AG08395 (cell line): ENCODE measurements around the gene TPMT.

Experiments
- DNase-seq: peaks from one replicate; pipeline ENCODE4 v3.0.0; 2012; ENCODE audit warnings: mixed read lengths, low spot score

The TPMT gene

DNA sequence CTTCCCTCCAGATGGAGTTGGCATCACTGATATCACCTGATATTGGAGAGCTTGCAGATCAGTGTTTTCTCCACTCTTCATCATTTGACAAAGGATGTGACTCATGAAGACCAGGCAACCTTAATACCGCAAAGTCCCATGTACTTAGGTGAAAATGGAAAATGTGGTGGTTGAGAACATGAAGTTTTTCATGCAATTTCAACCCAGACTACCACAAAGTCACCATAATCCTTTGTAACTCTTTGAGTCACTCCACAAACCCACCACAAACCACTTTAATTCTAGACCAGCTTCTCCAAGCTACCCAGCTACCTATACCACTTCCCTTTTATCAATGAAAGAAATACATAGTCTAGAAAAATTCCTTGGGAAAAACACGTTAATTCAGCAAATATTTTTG is 39.5 kb downstream of the TPMT start:
- DNase-seq, result no peak

DNA sequence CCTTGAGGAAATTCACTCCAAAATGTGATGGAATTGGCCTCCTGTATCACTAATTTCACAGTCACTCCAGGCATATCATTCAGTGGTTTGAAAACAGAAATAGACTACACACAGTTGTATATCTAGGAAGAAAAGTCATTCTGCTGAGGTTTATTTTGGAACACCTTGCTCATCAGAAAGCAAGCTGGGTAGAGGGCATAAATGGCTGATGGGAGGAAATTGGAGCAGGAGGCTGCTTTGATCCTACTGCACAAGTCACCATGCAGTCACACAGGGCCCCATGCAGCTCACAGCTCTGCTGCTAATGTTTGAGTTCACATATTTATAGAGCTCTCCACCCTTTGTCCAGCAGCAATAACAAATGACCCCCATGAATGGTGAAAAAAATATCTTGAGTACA is 44.7 kb downstream of the TPMT start:
- peak; percentile 9 for DNase-seq

DNA sequence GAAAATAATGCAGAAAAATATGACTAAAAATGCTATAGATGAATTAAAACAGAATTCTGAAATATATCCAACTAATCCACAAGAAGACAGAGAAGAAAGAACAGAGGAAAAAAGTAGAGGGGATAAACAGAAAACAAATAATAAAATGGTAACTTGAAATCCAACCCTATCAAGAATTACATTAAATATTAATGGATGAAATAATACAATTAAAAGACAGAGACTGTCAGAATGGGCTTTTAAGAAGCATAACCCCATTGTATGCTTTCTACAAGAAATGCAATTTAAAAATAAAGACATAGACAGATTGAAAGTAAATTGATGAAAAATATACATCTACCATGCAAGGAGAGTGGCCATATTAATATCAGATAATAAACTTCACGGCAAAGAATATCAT is 47.8 kb downstream of the TPMT start:
- DNase-seq, result no peak

DNA sequence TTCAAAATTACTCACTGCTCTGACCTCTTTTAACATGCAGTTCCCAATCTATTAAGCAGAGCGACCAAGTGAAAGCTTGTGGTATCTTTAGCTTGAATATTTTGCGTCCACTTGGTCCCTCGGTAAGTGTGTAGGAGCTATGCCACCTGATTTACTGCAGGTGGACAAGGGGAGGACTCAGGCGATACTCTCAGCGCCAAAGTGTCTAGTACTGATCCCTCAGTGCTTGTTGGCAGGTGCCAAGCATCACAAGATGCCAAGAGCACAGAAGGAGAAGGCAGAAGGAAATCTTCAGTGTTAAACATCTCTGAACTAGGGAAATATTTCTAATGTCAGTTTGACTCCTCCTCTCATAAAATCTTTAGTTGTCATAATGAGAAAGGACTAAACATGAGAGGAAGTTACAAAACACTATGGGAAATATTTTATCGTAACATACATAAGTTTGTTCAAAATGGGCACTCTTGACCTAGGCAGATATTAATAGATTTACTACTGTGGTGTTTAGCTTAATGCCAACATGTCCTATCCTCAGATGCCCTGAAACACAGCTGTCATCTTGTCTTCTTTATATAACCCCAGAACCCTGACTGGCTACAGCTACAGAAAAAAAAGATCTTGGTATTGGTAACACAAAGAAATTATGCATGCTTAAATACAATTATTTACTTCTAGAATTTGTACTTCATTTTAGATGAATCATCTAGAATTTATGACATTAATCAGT is 51.9 kb downstream of the TPMT start:
- no peak for DNase-seq

DNA sequence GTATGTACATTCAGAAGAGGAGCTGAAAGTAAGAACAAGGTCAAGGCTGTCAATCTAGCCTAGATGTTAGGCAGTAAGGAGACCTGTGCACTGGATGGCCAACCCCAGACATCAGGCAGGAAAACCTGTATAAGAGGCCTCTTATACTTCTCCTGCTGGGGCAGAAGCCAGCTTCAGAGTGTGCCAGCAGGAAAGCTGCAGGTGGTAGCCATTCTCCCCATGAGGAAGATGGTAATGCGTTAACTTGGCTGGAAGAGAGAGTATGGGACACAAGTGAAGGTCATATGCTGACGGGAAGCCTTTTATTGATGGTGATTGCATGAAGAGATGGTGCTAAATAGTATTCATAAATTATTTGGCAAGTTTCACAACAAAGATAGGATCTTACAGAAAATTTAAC is 53.0 kb downstream of the TPMT start:
- no peak for DNase-seq

DNA sequence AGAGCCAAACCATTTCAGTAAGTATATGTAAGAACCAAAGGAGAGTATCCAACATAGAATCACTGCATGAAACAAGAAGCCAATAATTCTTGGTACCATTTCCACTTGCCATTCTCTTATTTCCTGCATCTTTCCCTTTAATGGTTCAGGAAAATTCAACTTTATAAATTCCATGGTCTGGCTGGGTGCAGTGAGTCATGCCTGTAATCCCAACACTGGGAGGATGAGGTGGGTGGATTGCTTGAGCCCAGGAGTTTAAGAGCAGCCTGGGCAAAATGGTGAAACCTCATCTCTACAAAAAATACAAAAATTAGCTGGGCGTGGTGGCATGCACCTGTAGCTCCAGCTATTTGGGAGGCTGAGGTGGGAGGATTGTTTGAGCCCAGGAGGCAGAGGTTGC is 53.6 kb downstream of the TPMT start:
- peak; percentile 26 for DNase-seq

DNA sequence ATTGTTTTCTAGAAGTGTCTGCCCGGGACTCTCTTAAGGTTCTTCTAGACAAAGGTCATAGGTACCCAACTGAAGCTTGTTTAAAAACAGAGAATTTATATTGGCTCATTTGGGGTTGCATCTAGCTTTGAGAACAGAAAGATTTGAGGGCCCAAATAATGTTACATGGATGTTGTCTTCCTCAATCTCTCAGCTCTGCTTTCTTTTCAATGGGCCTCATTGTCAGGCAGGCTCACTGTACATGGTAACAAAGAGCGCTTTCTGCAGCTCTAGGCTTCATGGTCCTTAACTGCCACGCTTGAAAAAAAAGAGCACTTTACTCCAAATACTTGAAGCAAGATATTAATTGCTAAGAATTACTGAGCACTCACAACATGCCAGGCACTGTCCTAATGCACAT is 54.6 kb downstream of the TPMT start:
- no peak for DNase-seq

DNA sequence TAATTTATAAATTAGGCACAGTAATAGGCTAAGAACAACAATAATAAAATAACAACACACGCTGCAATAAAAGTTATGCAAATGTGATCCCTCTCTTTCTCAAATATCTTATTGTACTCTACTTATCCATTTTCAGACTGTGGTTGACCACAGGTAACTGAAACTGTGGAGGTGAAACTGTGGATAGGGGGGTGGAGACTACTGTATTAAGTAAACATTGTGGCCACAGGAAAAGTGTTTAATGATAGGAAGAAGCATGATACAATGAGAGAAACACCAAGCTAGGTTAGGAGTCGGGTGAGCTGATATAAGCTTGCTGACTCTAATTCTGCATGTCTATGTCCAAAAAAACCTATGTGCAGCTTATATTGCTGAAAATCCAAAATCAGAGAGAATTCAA is 55.4 kb downstream of the TPMT start:
- DNase-seq, result no peak

DNA sequence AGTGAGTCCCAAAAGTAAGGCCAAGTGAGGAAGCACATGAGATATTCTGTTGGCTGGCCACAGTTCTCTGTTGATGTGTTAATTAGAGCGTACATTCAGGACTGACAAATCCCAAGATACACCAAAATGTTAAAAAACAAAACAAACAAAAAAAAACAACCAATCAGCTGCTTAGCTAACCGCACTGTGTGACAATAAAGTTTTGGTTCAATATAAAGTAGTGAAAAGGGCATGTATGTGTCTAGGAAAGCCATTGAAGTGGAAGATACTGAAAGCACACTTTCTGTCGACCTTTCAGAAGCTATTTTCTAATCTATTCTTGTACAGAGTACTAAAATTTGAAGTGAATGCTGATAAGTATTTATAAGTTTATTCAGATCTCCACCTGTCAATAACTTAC is 58.5 kb downstream of the TPMT start:
- DNase-seq, result no peak

DNA sequence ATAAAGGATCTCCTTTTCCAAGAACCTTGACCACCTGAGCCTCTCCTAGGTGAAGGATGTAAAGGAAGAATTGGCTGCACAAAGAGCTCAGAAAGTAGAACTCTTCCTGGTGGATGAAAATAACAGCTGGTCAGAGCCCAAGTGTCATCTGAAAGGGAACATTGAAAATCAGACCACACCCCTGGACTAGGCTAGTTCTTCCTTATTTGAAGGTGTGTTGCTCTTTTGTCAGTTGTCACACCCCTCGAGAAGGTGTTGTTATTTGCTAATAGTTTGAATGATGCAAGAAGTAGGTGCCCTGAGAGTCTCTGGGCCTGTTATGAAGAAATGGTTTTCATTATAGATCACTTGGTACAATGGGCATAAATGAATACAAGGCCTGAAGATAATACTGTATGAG is 63.5 kb downstream of the TPMT start:
- DNase-seq, result no peak

DNA sequence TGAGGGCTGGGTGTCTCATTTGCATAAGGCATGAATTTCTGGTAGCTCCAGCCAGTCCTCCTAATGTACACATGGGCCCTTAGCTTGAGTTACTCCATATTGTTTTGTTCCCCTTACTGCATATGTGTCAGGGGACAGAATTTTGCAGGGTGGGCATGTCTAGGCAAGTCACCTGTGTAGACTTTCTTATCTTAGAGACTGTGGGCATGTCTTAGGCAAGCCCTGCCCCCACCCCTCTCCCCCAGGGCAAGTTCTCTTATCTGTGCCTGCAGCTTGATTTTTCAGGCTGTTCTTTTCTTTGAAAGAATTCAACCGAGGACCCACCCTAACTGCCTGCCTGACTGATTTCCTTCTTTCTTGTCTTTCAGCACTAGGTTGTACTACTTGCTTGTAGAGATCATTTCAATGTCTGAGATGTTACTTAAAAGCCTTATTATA is 64.5 kb downstream of the TPMT start:
- DNase-seq, result no peak

DNA sequence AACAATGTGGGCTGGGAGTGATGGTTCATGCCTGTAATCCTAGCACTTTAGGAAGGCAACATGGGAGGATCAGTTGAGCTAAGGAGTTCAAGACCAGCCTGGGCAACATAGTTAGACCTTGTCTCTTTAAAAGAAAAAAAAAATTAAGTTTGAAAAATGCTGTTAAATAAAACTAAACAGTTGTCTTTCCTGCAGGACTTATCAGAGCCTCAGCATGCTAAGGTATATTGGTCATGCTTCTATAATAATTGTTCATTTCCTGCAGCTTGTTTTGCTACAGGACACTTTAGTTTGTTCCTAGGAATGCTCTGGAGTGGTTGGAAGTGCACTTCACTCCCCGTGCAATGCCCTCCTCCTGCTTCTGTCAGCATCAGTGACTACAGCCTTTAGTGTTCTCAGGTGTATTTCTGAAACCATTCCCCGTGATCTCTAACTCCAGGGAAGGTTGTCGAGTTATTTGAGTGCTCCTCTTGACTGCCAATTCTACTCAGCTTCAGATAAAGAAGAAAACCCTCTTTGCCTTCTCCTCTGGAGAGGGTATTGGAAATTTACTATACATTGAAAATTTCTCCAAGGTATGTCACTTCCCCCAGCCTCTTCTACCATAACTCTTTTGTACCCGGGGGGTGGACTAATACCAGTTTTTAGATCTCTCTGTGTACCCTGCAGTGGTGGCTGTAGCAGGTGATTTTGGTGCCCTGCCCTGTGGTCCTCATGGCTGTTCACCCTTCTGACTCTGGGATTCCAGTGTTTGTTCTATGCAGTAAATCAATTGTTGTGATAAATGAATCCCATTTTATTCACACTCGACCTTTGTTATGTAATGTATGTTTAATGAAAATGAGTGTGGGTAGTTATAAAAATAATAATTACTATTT is 66.2 kb downstream of the TPMT start:
- no peak for DNase-seq

DNA sequence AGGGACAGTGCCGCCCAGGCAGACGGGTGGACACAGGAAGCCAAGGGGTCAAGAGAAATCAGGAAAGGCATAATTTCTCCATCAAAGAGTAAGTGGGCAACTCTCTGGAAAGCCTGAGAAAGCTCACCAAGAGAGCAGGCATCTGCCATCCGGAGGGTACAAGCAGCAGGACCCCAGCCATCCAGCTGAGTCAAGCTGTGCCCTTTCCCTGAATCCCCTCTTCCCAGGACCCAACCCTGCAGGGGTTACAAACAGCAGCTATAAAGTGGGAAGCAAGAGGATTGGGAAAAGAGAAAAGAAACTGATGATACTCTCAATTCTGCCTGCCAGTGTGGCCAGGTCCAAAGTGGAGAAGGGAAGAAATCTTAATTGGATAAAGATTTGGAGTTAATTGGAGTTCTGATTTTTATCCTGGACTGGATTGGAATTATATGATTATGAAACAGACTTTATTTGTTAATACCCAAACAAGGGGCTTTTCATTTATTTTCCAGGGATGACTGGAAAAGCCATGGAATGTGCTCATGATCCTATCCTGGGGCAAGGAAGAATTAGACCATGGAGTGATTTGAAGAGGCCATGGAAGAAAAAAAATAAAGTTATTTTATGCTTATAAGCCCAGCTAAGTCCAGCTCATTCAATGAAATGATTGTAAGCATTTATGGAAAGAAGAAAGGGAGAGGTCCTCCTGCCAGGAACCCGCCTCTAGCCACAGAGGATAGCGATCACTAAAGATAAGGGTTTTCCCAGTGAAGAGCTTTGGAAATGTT is 67.3 kb downstream of the TPMT start:
- no peak for DNase-seq

DNA sequence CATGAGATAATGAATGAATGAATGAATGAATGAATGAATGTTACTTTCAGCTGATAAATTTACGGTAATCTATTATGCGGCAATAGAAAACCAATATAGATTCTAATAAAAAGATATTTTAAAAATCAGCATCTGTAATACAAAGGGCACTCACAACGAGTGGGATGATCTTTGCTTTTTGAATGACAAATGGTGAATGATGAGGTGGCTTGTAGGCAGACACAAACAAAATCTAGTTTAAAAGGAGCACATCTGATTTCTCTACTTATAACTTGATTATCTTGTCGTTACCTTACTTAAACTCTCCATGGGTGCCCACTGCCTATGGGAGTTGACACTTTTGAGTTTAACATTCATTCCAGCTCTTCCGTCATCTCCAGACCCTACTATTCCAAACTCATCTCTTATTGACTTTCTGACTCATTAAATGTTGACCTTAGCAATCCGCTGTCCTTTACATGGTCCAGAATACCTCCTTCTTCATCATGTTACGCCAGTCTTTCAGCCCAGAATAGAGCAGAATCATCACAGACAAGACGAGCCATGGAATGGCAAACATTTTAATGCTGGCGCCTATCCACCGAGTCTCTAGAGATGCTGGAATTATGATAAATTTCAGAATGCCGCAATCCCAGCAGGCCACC is 73.7 kb downstream of the TPMT start:
- no peak for DNase-seq

DNA sequence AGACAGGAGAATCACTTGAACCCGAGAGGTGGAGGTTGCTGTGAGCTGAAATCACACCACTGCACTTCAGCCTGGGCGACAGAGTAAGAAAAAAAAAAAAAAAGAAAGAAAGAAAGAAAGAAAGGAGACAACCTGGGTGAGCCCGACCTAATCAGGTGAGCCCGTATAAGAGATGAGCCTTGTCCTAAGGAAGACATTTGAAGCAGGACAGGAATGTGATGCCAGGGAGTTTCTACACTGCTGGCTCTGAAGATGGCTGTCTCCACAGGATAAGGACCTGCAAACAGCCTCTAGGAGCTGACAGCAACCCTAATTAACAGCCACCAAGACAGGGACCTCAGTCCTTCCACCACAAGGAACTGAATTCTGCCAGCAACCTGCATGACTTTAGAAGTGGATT is 74.3 kb downstream of the TPMT start:
- DNase-seq, result no peak

DNA sequence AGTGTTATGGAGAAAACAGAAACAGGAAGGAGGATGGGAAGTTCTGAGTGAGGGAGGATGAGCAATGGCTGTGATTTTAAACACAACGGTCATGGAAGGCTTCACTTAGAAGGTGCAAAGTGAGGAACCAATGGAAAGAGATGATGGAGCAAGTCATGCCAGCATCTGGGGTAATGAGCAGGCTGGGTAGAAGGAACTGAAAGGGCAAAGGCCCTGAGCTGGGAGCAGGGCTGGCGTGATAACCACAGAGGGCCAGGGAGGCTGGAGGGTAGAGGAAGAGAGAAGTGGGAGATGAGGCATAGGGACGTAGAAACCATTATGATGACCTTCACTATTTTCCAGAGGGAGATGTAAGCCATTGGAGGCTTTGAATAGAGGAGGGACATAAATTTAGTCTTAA is 76.0 kb downstream of the TPMT start:
- DNase-seq, result no peak
